GM04503 (cell line): Measurements from ENCODE around the gene ZNF154.

Experiments used
- DNase-seq: peaks from one replicate; pipeline ENCODE4 v3.0.0-alpha.2; 2012; ENCODE audit warnings: low read depth

Gene ZNF154

GRCh38 chr19:57675881-57676280, 33.1 kb downstream of the ZNF154 start:
- peak; percentile 75 for DNase-seq

- DNase-seq: no peak
These were observed 36.5 kb downstream of the ZNF154 start for GRCh38 chr19:57672466-57672865.

GRCh38 chr19:57671124-57671895, 37.7 kb downstream of the ZNF154 start:
- peak; percentile 43 for DNase-seq

- no peak for DNase-seq
These were observed 40.4 kb downstream of the ZNF154 start, which contains the start of gene ZSCAN4 for GRCh38 chr19:57668635-57669034. Gene ZSCAN4 (plus strand): TSS chr19:57668935. CDS start chr19:57676146, 7,211 bp downstream.

GRCh38 chr19:57667228-57667627, 41.8 kb downstream of the ZNF154 start:
- no peak for DNase-seq

- no peak for DNase-seq
These were observed 43.7 kb downstream of the ZNF154 start for GRCh38 chr19:57665261-57665806.

GRCh38 chr19:57664269-57665127, 44.5 kb downstream of the ZNF154 start:
- no peak for DNase-seq

- DNase-seq: no peak
These were observed 52.7 kb downstream of the ZNF154 start for GRCh38 chr19:57656346-57656745.

- DNase-seq: no peak
These were observed 53.6 kb downstream of the ZNF154 start for GRCh38 chr19:57655443-57655842.

- DNase-seq: no peak
These were observed 55.3 kb downstream of the ZNF154 start for GRCh38 chr19:57653689-57654088.

- DNase-seq: no peak
These were observed 57.4 kb downstream of the ZNF154 start for GRCh38 chr19:57651654-57651996.

- no peak for DNase-seq
These were observed 60.5 kb downstream of the ZNF154 start for GRCh38 chr19:57648331-57649003.
